ENCODE data around the gene RHOBTB1. TPM values are rescaled to one million over a fixed set of nuclear protein-coding genes. Genes with fewer than 3 reads are reported as not detected.

Gene RHOBTB1
- total RNA-seq, 1 experiment from 2014 or later = 2.5 TPM

GRCh38 chr10:60911216-60911615 lies 32.8 kb downstream of the RHOBTB1 start:
- Mint-ChIP-seq H3K4me1 (no peaks in the 10 kb centered on the region; a peak in 2 of 4 replicates), H3K9me3 (peaks cover 5 to 7% of the 10 kb centered on the region in 2 experiments; a peak in 4 of 5 replicates), H3K27me3 (ENCODE audit: low read depth) (no peaks in the 10 kb centered on the region), H3K36me3 (ENCODE audit: insufficient read depth in 1 of 3, low read depth in 3 of 3) (peaks cover 6 to 27% (median 10%) of the 10 kb centered on the region in 3 experiments; a peak in 6 of 7 replicates), H3K27ac (peak overlapping the region in 1 of 3 experiments; percentile 10; a peak in 1 of 7 replicates), H3K4me3 (no peak overlapping the region)
- Histone ChIP-seq H2AK5ac (ENCODE audit: insufficient read length, low read length) (no peak overlapping the region), H2AFZ (ENCODE audit: low read length) (no peak overlapping the region), H4K5ac (ENCODE audit: insufficient read length, low read depth, low read length) (no peak overlapping the region), H3K4ac (ENCODE audit: low read depth, low read length) (no peak overlapping the region), H3K27me3 (ENCODE audit: insufficient read depth, low read length) (no peaks in the 10 kb centered on the region), H3K18ac (ENCODE audit: insufficient read length, low read depth, low read length) (no peak overlapping the region), H3K14ac (ENCODE audit: insufficient read depth, low read length) (no peak overlapping the region), H2BK12ac (ENCODE audit: insufficient read length, low read depth, low read length) (no peak overlapping the region), H3K23ac (ENCODE audit: insufficient read length, low read depth, low read length) (no peak overlapping the region), H3T11ph (ENCODE audit: low read length) (no peak overlapping the region), H3K4me2 (ENCODE audit: insufficient read depth, insufficient read length, low read length) (no peak overlapping the region), H2BK20ac (ENCODE audit: low read depth, low read length, poor library complexity, severe bottlenecking) (no peak overlapping the region), H4K20me1 (ENCODE audit: control insufficient read depth, insufficient read depth, insufficient read length) (peaks cover 3% of the 10 kb centered on the region), H3K9me3 (ENCODE audit: control insufficient read depth, low read depth, low read length) (no peaks in the 10 kb centered on the region), H4K8ac (replicated peaks; ENCODE audit: insufficient read length, low read depth, low read length) (no peak overlapping the region), H4K91ac (ENCODE audit: insufficient read length, low read depth, low read length) (no peak overlapping the region), H3K56ac (ENCODE audit: insufficient read length, low read depth, low read length) (no peak overlapping the region), H3K79me2 (ENCODE audit: insufficient read depth, low read length) (no peaks in the 10 kb centered on the region), H3K79me1 (ENCODE audit: insufficient read depth, low read depth, low read length, poor library complexity, severe bottlenecking) (no peaks in the 10 kb centered on the region), H3K27ac (ENCODE audit: insufficient read length, low read depth, low read length) (no peak overlapping the region), H3K9ac (ENCODE audit: extremely low read depth, insufficient read length, low read length) (no peak overlapping the region), H3K4me1 (ENCODE audit: insufficient read depth, low read length) (peaks cover 3% of the 10 kb centered on the region; the same call in 1 of the 2 replicates), H3K23me2 (ENCODE audit: insufficient read length, low read depth, low read length, poor library complexity, severe bottlenecking) (no peaks in the 10 kb centered on the region), H2BK120ac (ENCODE audit: low read depth, low read length, poor library complexity, severe bottlenecking) (no peak overlapping the region), H2BK5ac (ENCODE audit: insufficient read length, low read length) (no peak overlapping the region), H2BK15ac (ENCODE audit: low read depth, low read length) (no peak overlapping the region)
- DNase-seq = no peak
- no CpG with 5 or more reads among the region's 16 CpGs for WGBS (ENCODE audit: extremely low coverage, insufficient read length, low lambda C conversion rate)
- no peak for TF ChIP-seq CTCF (conservative IDR thresholded peaks at IDR 0.05)

Data from H9 (cell line).